Tibial nerve (tissue), 4 donors: Measurements from ENCODE around the gene APLN. TPM values are rescaled to one million over a fixed set of nuclear protein-coding genes. Genes with fewer than 3 reads are reported as not detected.

Experiments
- DNase-seq, 2 donors: peaks; one replicate each; pipeline ENCODE4 v3.0.0-alpha.2; 2019; ENCODE audit warnings: low spot score in 2 of 2
- H3K27ac ChIP-seq, 4 donors: fragments of 200-600 bp; sonication (generic) in 3 of 4; one replicate each; pipeline ENCODE4 v1.5.1; 2017 to 2019; ENCODE audit warnings: mild to moderate bottlenecking in 1 of 4
- H3K27me3 ChIP-seq, 2 donors: fragments of 200-600 bp; sonication (generic) in 1 of 2; one replicate each; pipeline versions ENCODE4 v1.5.1 to v1.6.0; 2017 to 2019
- H3K36me3 ChIP-seq, 3 donors: fragments of 200-600 bp; sonication (generic); one replicate each; pipeline ENCODE4 v1.5.1; 2018 to 2019
- H3K4me1 ChIP-seq, 4 donors: fragments of 200-600 bp; sonication (generic) in 3 of 4; one replicate each; pipeline ENCODE4 v1.5.1; 2017 to 2019
- H3K4me3 ChIP-seq, 4 donors: fragments of 200-600 bp; sonication (generic) in 3 of 4; one replicate each; pipeline ENCODE4 v1.5.1; 2017 to 2019; ENCODE audit warnings: mild to moderate bottlenecking in 1 of 4, moderate library complexity in 1 of 4
- H3K9me3 ChIP-seq, 4 donors: fragments of 200-600 bp; sonication (generic) in 3 of 4; one replicate each; pipeline ENCODE4 v1.5.1; 2017 to 2019
- CTCF ChIP-seq, 5 experiments: fragments of 200-600 bp in 3 of 5; fragments of 450-650 bp in 2 of 5; sonication (generic) in 3 of 5; IDR thresholded peaks; one replicate each; pipeline ENCODE4 v1.5.1; 2016 to 2019; ENCODE audit warnings: antibody characterized with exemption in 5 of 5, mild to moderate bottlenecking in 3 of 5, moderate library complexity in 2 of 5
- EP300 ChIP-seq, 2 donors: sonication (generic); formaldehyde crosslinking; IDR thresholded peaks; one replicate each; pipeline ENCODE4 v1.6.1; 2017; ENCODE audit warnings: antibody characterized with exemption in 2 of 2, mild to moderate bottlenecking in 1 of 2
- POLR2A ChIP-seq, 2 donors: fragments of 450-650 bp; IDR thresholded peaks; one replicate each; pipeline ENCODE4 v1.6.1; 2017; ENCODE audit warnings: antibody characterized with exemption in 2 of 2, mild to moderate bottlenecking in 2 of 2, moderate library complexity in 2 of 2
- WGBS, 2 donors: methylation state at CpG; one replicate each; pipeline ENCODE4 v1.1.5; 2018; 5-methylcytosine and 5-hydroxymethylcytosine counted together
- total RNA-seq, 4 donors: library from RNA; depleted of rRNA; stranded (reverse); fragments of >200 nt; gene quantifications; one replicate each; pipeline ENCODE4 v1.1.0, GENCODE V29; 2016

The APLN gene
- total RNA-seq, 4 donors from 2014 or later = 0.20 to 0.60 (median 0.21) TPM; not detected in 1

GRCh38 chrX:129650821-129651510, 3.8 kb downstream of the APLN start:
- WGBS, 2 donors = 70 to 98% methylated on average over 7 of the region's 7 CpGs
- TF ChIP-seq POLR2A (IDR thresholded peaks at IDR 0.05) (no peak), EP300 (IDR thresholded peaks at IDR 0.05) (no peak), CTCF (IDR thresholded peaks at IDR 0.05) (no peak)
- H3K9me3 ChIP-seq = no peaks in the 10 kb centered on the region
- peaks cover 0 to 15% of the 10 kb centered on the region in 2 donors for H3K27me3 ChIP-seq
- DNase-seq = no peak
- H3K4me1 ChIP-seq = peaks cover 0 to 16% (median 4%) of the 10 kb centered on the region in 4 donors
- H3K36me3 ChIP-seq = no peaks in the 10 kb centered on the region
- no peak overlapping the region for H3K4me3 ChIP-seq
- no peak overlapping the region for H3K27ac ChIP-seq

- Histone ChIP-seq H3K4me3 (no peak overlapping the region), H3K27me3 (peaks cover 0 to 12% of the 10 kb centered on the region in 2 donors), H3K9me3 (no peaks in the 10 kb centered on the region), H3K4me1 (peaks cover 0 to 13% (median 4%) of the 10 kb centered on the region in 4 donors), H3K36me3 (no peaks in the 10 kb centered on the region), H3K27ac (no peak overlapping the region)
- TF ChIP-seq EP300 (IDR thresholded peaks at IDR 0.05) = no peak
- DNase-seq = no peak
- 80 to 92% methylated on average over 3 of the region's 3 CpGs for WGBS, 2 donors
Observed at GRCh38 chrX:129650183-129650689, 4.5 kb downstream of the APLN start.

DNA sequence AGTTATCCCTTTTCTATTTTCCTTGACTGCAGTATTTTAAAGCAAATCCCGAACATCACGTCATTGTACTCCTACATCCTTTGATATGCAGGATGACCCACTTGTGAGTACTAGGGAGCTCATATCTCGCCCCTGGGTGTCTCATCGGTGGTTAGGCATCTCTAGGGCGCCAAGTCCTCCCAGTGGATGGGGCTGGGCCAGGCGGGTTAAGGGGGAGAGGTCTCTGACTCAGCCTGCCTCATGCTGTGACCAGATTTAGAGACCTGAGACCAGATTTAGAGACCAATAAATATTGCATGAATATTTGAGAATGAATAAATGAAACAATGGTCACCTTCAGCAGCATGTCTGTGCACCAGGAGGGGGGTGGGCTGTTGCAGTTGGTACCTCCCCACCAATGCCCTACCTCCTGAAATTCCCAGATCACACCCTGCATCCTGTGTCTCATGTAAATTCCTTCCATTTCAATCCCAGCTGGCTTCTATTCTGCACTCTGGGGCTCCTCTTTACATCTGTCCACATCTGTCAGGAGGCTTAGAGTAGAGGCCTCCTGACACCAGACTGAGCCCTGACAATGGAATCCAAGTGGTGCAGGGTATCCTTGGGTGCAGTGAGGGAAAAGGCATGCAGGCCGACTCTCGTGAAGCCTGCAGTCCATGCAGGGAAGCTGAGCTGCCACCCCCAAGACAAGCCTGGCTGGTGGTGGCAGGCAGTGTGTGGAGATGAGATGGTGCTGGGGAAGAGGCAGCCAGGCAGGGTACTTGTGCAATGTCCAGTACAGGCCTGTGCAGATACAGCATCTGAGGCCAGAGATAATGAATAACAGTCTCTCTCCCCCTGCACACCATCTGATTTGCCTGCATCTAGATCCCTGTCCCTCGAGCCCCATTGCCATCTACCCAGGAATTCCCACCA, 5.2 kb downstream of the APLN start:
- H3K4me1 ChIP-seq = peaks cover 0 to 10% (median 4%) of the 10 kb centered on the region in 4 donors

DNA sequence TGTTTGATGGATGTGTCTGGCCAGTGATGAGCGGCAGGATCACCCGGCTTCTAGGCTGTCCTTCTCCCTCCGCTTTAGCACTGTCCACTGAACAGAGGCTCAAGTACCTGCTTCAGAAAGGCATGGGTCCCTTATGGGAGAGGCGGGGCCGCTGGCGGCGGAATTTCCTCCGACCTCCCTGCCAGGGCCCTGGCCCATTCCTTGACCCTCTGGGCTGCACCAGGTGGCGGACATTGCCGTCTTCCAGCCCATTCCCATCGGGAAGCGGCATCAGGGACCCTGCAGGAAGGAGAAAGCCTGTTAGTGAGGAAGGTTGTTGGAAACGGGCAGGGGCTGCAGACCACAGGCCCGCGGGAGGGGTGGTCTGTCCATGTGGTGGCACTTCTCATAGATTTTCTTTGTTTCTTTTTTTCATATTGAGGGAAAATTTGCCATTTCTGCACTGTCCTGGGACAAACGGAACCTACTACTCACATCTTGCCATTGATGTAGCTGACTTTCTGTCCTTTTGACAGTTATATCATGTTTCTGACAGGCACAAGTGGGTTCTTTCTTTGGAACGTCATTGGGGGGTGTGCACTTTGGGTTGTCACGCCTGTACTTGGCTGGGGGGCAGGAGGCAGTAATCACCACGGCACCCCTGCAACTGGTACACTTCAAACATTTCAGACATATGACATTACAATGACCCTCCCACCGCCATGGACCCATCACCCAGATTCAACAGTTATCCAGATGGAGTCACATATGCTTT, 6.1 kb downstream of the APLN start:
- no peaks in the 10 kb centered on the region for H3K36me3 ChIP-seq
- no peak for TF ChIP-seq CTCF (IDR thresholded peaks at IDR 0.05)
- TF ChIP-seq POLR2A (IDR thresholded peaks at IDR 0.05) = no peak
- TF ChIP-seq EP300 (IDR thresholded peaks at IDR 0.05) = no peak
- no peaks in the 10 kb centered on the region for H3K9me3 ChIP-seq
- DNase-seq = no peak
- peaks cover 0 to 11% of the 10 kb centered on the region in 2 donors for H3K27me3 ChIP-seq
- WGBS, 2 donors = 79 to 94% methylated on average over 19 to 20 of the region's 20 CpGs
- no peak overlapping the region for H3K4me3 ChIP-seq
- peaks cover 0 to 3% (median 1%) of the 10 kb centered on the region in 4 donors for H3K4me1 ChIP-seq
- H3K27ac ChIP-seq = no peak overlapping the region

More for the DNA sequence above, 5.2 kb downstream of the APLN start:
- no peaks in the 10 kb centered on the region for H3K9me3 ChIP-seq
- WGBS, 2 donors = 69 to 93% methylated on average over 7 to 9 of the region's 9 CpGs
- no peak for DNase-seq
- H3K27me3 ChIP-seq = peaks cover 0 to 11% of the 10 kb centered on the region in 2 donors
- no peaks in the 10 kb centered on the region for H3K36me3 ChIP-seq
- H3K27ac ChIP-seq = no peak overlapping the region
- no peak overlapping the region for H3K4me3 ChIP-seq
- no peak for TF ChIP-seq POLR2A (IDR thresholded peaks at IDR 0.05)

GRCh38 chrX:129647418-129648410, 7.0 kb downstream of the APLN start:
- no peak for DNase-seq
- WGBS, 2 donors = 84 to 88% methylated on average over 12 to 13 of the region's 14 CpGs
- Histone ChIP-seq H3K27me3 (peaks cover 0 to 5% of the 10 kb centered on the region in 2 donors), H3K4me3 (no peak overlapping the region), H3K9me3 (no peaks in the 10 kb centered on the region), H3K36me3 (no peaks in the 10 kb centered on the region), H3K27ac (no peak overlapping the region), H3K4me1 (no peaks in the 10 kb centered on the region)
- no peak for TF ChIP-seq CTCF (IDR thresholded peaks at IDR 0.05)
- TF ChIP-seq POLR2A (IDR thresholded peaks at IDR 0.05) = no peak
- no peak for TF ChIP-seq EP300 (IDR thresholded peaks at IDR 0.05)
